ENCODE data around the gene COPB2.
"Not testable (repeated sequence)": the region's sequence is repeated elsewhere in the genome, so short reads cannot be mapped to it uniquely, and the experiment has no call there.

The COPB2 gene

GRCh38 chr3:139394116-139394515 lies 4.7 kb upstream of the COPB2 start:
- Histone ChIP-seq H3K9ac (no peak overlapping the region), H3K27ac (no peak overlapping the region), H3K9me3 (replicated peaks in 1 of 11) (no peaks in the 10 kb centered on the region), H3K4me1 (peaks cover 15 to 28% (median 22%) of the 10 kb centered on the region in 10 experiments), H3K27me3 (no peaks in the 10 kb centered on the region), H3K4me2 (peak overlapping the region in 10 of 11 experiments; percentile 17 to 58 (median 34); a peak in 17 of 22 replicates), H4K20me1 (peaks cover 0 to 7% (median 0%) of the 10 kb centered on the region in 11 experiments; a peak in 6 of 22 replicates), H3K36me3 (no peaks in the 10 kb centered on the region; a peak in 1 of 22 replicates), H3K4me3 (no peak overlapping the region)
- no peak for TF ChIP-seq Cebpa-rat (IDR thresholded peaks at IDR 0.05)

GRCh38 chr3:139388821-139389551 lies 461 bp downstream of the COPB2 start:
- H4K20me1 ChIP-seq: peaks cover 39 to 51% (median 47%) of the 10 kb centered on the region in 11 experiments; a peak in 19 of 22 replicates
- peak overlapping the region; percentile 63 to 88 (median 82) for H3K4me2 ChIP-seq
- peaks cover 29 to 54% (median 39%) of the 10 kb centered on the region in 10 experiments for H3K4me1 ChIP-seq
- no peak for TF ChIP-seq Cebpa-rat (IDR thresholded peaks at IDR 0.05)
- no peaks in the 10 kb centered on the region for H3K27me3 ChIP-seq
- H3K9ac ChIP-seq: peak overlapping the region; percentile 92 to 98 (median 95)
- peak overlapping the region; percentile 70 to 96 (median 87) for H3K4me3 ChIP-seq
- peak overlapping the region; percentile 88 to 97 (median 92) for H3K27ac ChIP-seq
- peaks cover 0 to 19% (median 12%) of the 10 kb centered on the region in 11 experiments; a peak in 12 of 22 replicates for H3K36me3 ChIP-seq
- H3K9me3 ChIP-seq (replicated peaks in 1 of 11): no peaks in the 10 kb centered on the region

- peaks cover 25 to 49% (median 35%) of the 10 kb centered on the region in 10 experiments for H3K4me1 ChIP-seq
- no peak for TF ChIP-seq Cebpa-rat (IDR thresholded peaks at IDR 0.05)
- peaks cover 43 to 60% (median 56%) of the 10 kb centered on the region in 11 experiments; a peak in 19 of 22 replicates for H4K20me1 ChIP-seq
- H3K36me3 ChIP-seq: peaks cover 5 to 25% (median 16%) of the 10 kb centered on the region in 11 experiments; a peak in 21 of 22 replicates
- peak overlapping the region; percentile 70 to 96 (median 87); a peak in 19 of 20 replicates for H3K4me3 ChIP-seq
- H3K27me3 ChIP-seq: no peaks in the 10 kb centered on the region
- peak overlapping the region; percentile 63 to 88 (median 82) for H3K4me2 ChIP-seq
- H3K27ac ChIP-seq: no peak overlapping the region
- H3K9me3 ChIP-seq (replicated peaks in 1 of 11): no peaks in the 10 kb centered on the region
- peak overlapping the region in 9 of 11 experiments; percentile 92 to 98 (median 95); a peak in 14 of 22 replicates for H3K9ac ChIP-seq
Observed at GRCh38 chr3:139388077-139388476, 1.4 kb downstream of the COPB2 start.

DNA sequence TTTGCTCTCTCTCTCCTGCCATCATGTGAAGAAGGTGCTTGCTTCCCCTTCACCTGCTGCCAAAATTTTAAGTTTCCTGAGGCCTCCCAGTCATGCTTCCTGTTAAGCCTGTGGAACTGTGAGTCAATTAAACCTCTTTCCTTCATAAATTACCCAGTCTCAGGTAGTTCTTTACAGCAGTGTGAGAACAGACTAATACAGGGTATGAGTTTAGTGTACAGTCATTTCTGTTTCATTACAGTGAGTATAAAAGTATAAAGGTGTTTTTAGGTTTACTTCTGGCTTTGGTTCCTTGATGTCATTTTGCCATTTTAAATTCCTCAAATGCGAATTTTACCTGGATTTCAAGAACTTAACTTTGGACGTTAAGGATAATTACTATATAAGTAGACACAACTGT lies 7.2 kb downstream of the COPB2 start:
- H3K9me3 ChIP-seq (replicated peaks in 1 of 11); H3K4me2 ChIP-seq; H3K9ac ChIP-seq; H3K27ac ChIP-seq; H3K27me3 ChIP-seq; H3K4me3 ChIP-seq: not testable (repeated sequence)
- Histone ChIP-seq H4K20me1 (peaks cover 56 to 100% (median 86%) of the 10 kb centered on the region in 11 experiments), H3K36me3 (peaks cover 60 to 83% (median 74%) of the 10 kb centered on the region in 11 experiments), H3K4me1 (peaks cover 2 to 17% (median 6%) of the 10 kb centered on the region in 10 experiments; a peak in 16 of 20 replicates)

- Histone ChIP-seq H3K4me1 (no peaks in the 10 kb centered on the region), H3K4me3 (no peak overlapping the region), H3K4me2 (no peak overlapping the region), H3K9ac (no peak overlapping the region), H4K20me1 (peaks cover 43 to 98% (median 79%) of the 10 kb centered on the region in 11 experiments), H3K36me3 (peaks cover 68 to 99% (median 91%) of the 10 kb centered on the region in 11 experiments), H3K9me3 (replicated peaks in 1 of 11) (no peaks in the 10 kb centered on the region), H3K27me3 (no peaks in the 10 kb centered on the region), H3K27ac (no peak overlapping the region)
- TF ChIP-seq Cebpa-rat (IDR thresholded peaks at IDR 0.05): no peak
Observed at GRCh38 chr3:139380575-139380974, 8.9 kb downstream of the COPB2 start.

GRCh38 chr3:139378587-139379241 lies 10.7 kb downstream of the COPB2 start:
- H4K20me1 ChIP-seq: peaks cover 27 to 84% (median 61%) of the 10 kb centered on the region in 11 experiments
- no peak overlapping the region for H3K4me3 ChIP-seq
- peaks cover 87 to 99% (median 98%) of the 10 kb centered on the region in 11 experiments for H3K36me3 ChIP-seq

DNA sequence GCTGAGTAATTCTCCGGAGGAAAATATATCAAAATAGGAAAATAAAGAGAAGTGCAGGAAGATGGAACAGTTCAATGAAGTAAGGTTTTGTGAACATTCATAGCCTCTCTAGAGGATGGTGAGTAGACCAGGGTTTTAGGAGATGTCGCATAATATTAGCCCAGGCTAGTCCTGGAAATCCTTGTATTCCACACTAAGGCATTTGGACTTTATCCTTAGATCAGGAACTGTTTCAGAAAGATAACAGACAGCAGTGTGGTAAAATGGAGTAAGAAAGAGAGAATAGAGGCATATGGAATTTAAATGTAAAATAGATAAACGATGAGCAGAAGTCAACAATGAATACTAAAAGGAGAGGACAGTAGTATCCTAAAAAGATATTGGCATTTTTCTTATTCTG lies 12.1 kb downstream of the COPB2 start:
- no peak for TF ChIP-seq Cebpa-rat (IDR thresholded peaks at IDR 0.05)
- no peak overlapping the region for H3K27ac ChIP-seq
- H3K9ac ChIP-seq: no peak overlapping the region
- no peaks in the 10 kb centered on the region for H3K9me3 ChIP-seq (replicated peaks in 1 of 11)
- no peaks in the 10 kb centered on the region for H3K4me1 ChIP-seq
- H3K4me2 ChIP-seq: no peak overlapping the region
- H4K20me1 ChIP-seq: peaks cover 16 to 84% (median 53%) of the 10 kb centered on the region in 11 experiments; a peak in 21 of 22 replicates
- H3K27me3 ChIP-seq: no peaks in the 10 kb centered on the region
- peaks cover 96 to 100% (median 99%) of the 10 kb centered on the region in 11 experiments for H3K36me3 ChIP-seq
- H3K4me3 ChIP-seq: no peak overlapping the region

More at GRCh38 chr3:139378587-139379241, 10.7 kb downstream of the COPB2 start:
- no peak for TF ChIP-seq Cebpa-rat (IDR thresholded peaks at IDR 0.05)
- H3K27me3 ChIP-seq: no peaks in the 10 kb centered on the region
- H3K4me2 ChIP-seq: no peak overlapping the region
- H3K4me1 ChIP-seq: no peaks in the 10 kb centered on the region
- H3K27ac ChIP-seq: no peak overlapping the region
- H3K9ac ChIP-seq: no peak overlapping the region
- no peaks in the 10 kb centered on the region for H3K9me3 ChIP-seq (replicated peaks in 1 of 11)

DNA sequence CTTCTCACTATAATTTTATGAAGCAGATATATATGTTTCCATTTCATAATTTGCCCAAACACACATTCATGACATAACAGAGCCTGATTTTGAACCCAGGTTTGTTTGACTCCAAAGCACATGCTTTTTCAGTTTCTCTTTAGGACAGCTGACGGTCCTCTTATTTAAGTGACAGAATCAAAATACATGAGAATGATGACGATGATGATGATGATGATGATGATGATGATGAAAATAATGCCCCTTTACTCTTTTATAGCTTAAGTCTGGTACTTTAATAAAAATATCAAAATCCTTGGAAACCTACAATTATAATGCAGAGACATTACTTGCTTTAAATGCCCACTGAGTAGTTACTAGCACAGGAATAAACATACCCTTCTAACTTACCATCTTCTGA lies 15.3 kb downstream of the COPB2 start:
- no peaks in the 10 kb centered on the region for H3K27me3 ChIP-seq
- H4K20me1 ChIP-seq: peaks cover 4 to 80% (median 20%) of the 10 kb centered on the region in 11 experiments; a peak in 13 of 22 replicates
- H3K4me1 ChIP-seq: no peaks in the 10 kb centered on the region
- no peak overlapping the region for H3K9ac ChIP-seq
- H3K27ac ChIP-seq: no peak overlapping the region
- no peaks in the 10 kb centered on the region for H3K9me3 ChIP-seq (replicated peaks in 1 of 11)
- H3K36me3 ChIP-seq: peaks cover 96 to 100% (median 99%) of the 10 kb centered on the region in 11 experiments
- no peak overlapping the region for H3K4me3 ChIP-seq
- no peak for TF ChIP-seq Cebpa-rat (IDR thresholded peaks at IDR 0.05)
- H3K4me2 ChIP-seq: no peak overlapping the region

GRCh38 chr3:139364549-139364948 lies 24.9 kb downstream of the COPB2 start:
- no peak overlapping the region for H3K4me2 ChIP-seq
- no peak overlapping the region for H3K9ac ChIP-seq
- peaks cover 0 to 69% (median 23%) of the 10 kb centered on the region in 11 experiments; a peak in 14 of 22 replicates for H4K20me1 ChIP-seq
- H3K27ac ChIP-seq: no peak overlapping the region
- H3K4me1 ChIP-seq: peaks cover 0 to 7% (median 3%) of the 10 kb centered on the region in 10 experiments; a peak in 13 of 20 replicates
- TF ChIP-seq Cebpa-rat (IDR thresholded peaks at IDR 0.05): no peak
- peaks cover 95 to 100% (median 99%) of the 10 kb centered on the region in 11 experiments for H3K36me3 ChIP-seq
- no peak overlapping the region for H3K4me3 ChIP-seq
- no peaks in the 10 kb centered on the region for H3K9me3 ChIP-seq (replicated peaks in 1 of 11)
- H3K27me3 ChIP-seq: no peaks in the 10 kb centered on the region
